Tibial nerve (tissue), 4 donors: ENCODE measurements around the gene CYBA.

Experiments used
- EP300 ChIP-seq, 2 donors: sonication (generic); formaldehyde crosslinking; IDR thresholded peaks; one replicate each; pipeline ENCODE4 v1.6.1; 2017; ENCODE audit warnings: antibody characterized with exemption in 2 of 2, mild to moderate bottlenecking in 1 of 2
- POLR2A ChIP-seq, 2 donors: fragments of 450-650 bp; IDR thresholded peaks; one replicate each; pipeline ENCODE4 v1.6.1; 2017; ENCODE audit warnings: antibody characterized with exemption in 2 of 2, mild to moderate bottlenecking in 2 of 2, moderate library complexity in 2 of 2
- TF ChIP-seq, protein P1 (sequence below), 5 experiments: fragments of 200-600 bp in 3 of 5; fragments of 450-650 bp in 2 of 5; sonication (generic) in 3 of 5; IDR thresholded peaks; one replicate each; pipeline ENCODE4 v1.5.1; 2016 to 2019; ENCODE audit warnings: antibody characterized with exemption in 5 of 5, mild to moderate bottlenecking in 3 of 5, moderate library complexity in 2 of 5

- TF ChIP-seq, protein P1, sequence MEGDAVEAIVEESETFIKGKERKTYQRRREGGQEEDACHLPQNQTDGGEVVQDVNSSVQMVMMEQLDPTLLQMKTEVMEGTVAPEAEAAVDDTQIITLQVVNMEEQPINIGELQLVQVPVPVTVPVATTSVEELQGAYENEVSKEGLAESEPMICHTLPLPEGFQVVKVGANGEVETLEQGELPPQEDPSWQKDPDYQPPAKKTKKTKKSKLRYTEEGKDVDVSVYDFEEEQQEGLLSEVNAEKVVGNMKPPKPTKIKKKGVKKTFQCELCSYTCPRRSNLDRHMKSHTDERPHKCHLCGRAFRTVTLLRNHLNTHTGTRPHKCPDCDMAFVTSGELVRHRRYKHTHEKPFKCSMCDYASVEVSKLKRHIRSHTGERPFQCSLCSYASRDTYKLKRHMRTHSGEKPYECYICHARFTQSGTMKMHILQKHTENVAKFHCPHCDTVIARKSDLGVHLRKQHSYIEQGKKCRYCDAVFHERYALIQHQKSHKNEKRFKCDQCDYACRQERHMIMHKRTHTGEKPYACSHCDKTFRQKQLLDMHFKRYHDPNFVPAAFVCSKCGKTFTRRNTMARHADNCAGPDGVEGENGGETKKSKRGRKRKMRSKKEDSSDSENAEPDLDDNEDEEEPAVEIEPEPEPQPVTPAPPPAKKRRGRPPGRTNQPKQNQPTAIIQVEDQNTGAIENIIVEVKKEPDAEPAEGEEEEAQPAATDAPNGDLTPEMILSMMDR (IDR thresholded peaks at IDR 0.05) = no peak
- TF ChIP-seq EP300 (IDR thresholded peaks at IDR 0.05) (no peak), POLR2A (IDR thresholded peaks at IDR 0.05) (no peak)
Measured at GRCh38 chr16:88634141-88634993, 16.5 kb downstream of the CYBA start.
